ENCODE data around the gene BAIAP2L1.
"Not testable (repeated sequence)": the region's sequence is repeated elsewhere in the genome, so short reads cannot be mapped to it uniquely, and the experiment has no call there.

The BAIAP2L1 gene

DNA sequence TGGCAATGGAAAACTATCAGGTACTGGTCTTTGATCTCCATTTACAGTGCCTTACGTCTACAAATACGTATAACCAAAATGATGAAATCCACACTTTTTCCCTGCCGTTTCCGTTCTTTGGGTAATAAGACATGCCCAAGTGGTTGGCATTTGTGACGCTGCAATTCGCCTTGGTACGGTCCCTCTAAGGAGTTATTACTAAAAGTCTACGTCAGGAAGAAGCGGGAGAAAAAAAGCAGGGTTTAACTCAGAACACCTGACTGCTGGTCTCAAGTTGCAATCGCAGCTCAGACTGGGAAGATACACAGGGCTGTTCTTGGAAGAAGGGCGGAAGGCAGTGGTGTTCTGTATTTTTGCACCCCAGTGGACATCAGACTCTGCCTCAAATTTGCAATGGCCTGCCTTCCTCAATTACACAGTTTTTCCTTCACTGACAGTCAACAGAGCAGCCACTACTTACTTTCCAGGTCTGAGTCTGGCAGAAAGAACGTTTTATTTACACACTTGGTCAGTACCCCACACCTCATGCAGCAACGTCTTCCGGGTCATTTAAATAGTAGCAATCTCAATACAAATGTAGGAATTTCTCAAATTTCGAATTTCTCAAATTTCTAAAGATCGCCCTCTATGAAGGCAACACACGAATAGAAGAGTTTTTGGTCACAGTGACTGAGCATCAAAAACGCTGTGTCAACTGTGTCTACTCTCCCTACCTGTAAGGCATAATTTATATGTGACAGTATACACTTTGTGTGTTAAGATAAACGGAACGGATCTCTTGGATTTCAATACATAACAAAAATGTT is 2.1 kb downstream of the BAIAP2L1 start:
- no peak for DNase-seq

DNA sequence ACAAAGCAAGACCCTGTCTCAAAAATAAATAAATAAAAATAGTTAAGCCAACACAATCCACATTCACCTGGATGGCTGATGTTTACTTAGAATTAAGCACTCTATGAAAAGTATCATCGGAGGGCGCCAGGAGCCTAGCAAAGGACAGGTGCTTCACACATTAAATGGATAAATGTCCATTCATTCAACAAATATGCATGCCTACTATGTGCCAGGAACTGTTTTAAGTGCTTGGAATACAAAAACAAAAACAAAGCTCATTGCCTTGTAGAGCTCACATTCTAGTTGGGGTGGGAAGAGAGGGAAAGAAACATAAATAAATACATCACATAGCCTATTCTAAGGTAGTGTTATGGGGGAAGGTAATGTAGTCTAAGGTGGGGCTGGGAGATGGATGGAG is 4.1 kb downstream of the BAIAP2L1 start:
- no peak for DNase-seq

DNA sequence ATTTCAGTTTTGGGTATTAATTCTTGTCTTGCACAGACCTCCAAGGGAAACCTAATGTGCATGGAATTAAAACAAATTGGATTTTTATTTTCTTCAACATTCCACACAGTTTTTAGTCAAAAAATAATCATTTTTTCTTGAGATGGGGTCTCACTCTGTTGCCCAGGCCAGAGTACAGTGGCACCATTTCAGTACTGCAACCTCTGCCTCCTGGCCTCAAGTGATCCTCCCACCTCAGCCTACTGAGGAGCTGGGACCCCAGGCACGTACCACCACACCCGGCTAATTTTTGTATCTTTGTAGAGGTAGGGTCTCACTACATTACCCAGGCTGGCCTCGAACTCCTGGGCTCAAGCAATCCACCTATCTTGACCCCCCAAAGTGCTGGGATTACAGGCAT is 4.9 kb downstream of the BAIAP2L1 start:
- no peak for DNase-seq

DNA sequence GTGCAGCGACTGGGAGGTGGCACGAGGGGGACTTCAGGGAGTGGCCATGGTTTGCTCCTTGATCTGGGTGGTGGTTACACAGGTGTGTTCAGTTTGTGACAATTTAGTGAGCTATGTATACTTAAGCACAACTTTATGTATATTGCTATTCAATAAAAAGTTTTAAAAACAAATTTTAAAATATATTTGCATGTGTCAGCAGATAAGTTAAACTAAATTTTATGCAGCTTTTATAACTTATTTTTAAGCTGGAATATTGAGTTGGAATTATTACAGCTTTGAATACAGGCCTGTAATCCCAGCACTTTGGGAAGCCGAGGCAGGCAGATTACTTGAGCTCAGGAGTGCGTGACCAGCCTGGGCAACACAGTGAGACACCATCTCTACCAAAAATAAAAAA is 5.4 kb downstream of the BAIAP2L1 start:
- no peak for DNase-seq

DNA sequence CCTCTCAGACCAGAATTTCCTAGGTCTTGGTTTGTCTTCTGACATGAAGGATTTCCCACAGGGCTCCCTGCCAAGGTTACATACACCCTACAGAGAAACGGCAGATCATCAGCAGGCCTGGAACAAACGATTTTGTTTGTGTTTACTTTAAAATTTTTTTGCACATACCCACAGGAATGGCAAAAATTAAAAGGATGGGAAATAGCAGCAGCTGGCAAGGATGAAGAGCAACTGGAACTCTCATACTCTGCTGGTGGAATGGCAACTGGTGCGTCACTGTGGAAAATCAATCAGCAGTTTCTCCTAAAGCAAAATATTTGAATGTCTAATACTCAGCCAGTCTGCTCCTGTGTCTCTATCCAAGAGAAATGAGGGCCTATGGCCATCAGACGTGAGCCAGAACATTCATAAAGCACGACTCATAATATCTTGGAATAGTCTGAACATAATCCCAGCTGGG is 6.5 kb downstream of the BAIAP2L1 start:
- DNase-seq: no peak

DNA sequence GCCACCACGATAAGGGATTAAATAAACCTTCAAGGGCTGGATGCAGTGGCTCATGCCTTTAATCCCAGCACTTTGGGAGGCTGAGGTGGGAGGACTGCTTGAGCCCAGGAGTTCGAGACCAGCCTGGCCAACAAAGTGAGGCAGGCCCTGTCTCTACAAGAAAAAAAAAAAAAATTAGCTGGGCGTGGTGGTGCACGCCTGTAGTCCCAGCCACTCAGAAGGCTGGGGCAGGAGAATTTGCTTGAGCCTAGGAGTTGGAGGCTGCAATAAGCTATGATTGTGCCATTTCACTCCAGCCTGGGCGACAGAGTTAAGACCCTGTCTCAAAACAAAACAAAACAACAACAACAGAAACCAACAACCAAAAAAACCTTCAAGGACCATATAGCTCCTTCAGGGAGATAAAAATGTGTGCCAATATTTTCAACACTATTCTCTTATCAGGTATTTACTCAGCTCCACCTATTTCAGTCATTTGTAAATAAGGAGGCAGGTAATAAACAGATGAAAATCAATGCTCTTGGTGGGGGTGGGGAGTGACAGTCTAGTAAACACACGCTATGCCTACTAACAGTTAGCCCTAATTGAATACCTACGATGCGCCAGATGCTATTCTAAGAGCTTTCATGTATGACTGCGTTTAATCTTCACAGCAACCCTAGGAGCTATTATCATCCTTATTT is 13.2 kb downstream of the BAIAP2L1 start:
- no peak for DNase-seq

DNA sequence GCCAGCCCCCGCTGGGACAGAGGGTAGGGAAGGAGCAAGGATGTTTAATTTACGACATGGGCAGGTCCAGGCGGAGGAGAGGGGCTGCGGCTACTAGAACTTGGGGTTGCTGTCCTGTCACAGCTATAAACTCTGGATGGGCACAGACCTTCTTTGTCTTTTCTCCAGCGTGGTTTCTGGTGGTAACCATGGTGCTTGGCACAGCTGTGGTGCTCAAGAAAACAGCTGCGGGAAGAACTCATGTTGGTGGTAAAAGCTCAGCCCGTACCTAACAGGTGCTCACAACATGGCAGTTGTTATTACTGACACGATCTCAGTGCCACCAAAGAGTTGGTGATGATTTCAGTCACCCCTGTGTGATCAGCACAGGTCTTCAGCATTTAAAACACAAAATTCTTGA is 13.8 kb downstream of the BAIAP2L1 start:
- no peak for DNase-seq

DNA sequence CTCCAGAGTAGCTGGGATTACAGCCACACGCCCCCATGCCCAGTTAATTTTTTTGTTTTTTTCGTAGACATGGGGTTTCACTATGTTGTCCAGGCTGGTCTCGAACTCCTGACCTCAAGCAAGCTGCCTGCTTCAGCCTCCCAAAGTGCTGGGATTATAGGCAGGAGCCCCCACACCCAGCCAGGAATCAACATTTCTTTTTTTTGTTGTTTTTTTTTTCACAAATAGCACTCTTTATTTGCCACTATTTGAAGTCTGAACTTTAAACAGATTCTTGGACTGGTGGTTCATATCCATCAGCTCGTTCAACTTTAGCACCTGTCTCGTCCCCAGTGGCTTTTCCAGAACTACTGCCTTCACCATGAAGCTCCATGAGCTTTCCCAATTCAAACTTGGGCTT is 15.4 kb downstream of the BAIAP2L1 start:
- not testable (repeated sequence) for DNase-seq

DNA sequence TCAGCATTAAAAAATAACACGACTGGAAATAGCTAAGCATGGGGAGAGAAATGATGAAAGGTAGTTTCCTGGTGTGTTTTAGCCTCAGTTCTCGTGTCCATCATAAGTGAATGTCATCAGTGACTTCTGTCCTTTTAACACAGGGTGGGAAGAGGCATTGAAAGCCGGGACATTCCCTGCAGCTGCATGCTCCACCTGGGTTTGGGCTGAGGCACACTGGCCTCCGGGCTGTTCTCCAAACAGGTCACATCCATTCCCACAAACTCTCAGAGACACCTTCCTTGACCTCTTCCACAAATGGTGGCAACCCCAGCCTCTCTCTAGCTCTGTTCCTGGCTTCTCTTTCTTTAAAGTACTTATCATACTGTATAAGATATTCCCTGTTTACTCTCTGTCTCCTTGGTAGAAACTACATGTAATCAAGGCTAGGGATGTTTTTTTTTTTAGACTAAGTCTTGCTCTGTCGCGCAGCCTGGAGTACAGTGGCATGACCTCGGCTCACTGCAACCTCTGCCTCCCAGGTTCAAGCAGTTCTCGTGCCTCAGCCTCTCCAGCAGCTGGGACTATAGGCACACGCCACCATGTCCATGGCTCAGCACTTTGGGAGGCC is 22.6 kb downstream of the BAIAP2L1 start:
- DNase-seq: no peak

DNA sequence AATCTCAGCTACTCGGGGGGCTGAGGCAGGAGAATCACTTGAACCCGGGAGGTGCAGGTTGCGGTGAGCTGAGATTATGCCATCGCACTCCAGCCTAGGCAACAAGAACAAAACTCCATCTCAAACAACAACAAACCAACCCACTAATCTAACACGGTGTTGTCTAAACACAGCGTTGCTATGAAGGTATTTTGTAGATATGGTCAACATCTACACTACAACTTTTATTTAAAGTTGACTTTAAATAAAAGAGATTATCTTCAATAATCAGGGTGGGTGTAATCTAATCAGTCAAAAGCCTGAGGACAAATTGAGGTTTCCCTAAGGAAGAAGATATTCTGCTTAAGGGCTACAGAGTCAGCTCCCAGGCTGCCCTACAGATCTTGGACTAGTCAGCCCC is 24.2 kb downstream of the BAIAP2L1 start:
- no peak for DNase-seq

DNA sequence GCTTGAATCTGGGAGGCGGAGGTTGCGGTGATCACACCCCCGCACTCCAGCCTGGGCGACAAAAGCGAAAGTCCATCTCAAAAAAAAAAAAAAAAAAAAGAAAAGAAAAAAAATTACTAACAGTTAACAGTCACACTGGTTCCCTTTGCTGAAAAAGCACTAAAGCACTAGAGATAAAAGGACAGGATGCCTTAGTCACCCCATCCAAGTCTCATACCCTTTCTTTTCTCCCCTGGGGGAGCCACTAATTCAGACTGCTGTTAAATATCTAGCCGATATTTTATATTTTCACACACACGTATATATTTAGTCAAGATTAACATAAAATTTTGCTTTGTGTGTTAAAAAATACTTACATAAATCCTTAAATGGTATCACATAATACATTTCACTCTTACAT is 25.2 kb downstream of the BAIAP2L1 start:
- DNase-seq: no peak

DNA sequence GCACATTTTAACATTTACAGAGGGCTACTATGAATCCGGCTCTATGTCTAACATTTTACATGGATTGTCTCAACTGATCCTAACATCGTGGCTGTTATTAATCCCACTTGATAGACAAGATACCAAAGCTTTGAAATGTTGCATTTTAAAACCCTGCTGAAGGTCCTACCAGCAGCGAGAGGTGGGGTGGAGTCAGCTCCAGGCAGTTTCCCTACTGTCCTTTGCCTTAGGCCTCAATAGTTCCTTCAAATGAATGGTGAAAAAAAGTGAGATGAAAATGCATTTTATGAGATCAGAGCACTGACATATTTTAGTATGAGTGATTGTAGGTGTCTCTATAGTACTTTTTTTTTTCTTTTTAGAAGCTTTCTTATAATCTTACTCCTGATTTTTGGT is 26.6 kb downstream of the BAIAP2L1 start:
- DNase-seq: no peak

DNA sequence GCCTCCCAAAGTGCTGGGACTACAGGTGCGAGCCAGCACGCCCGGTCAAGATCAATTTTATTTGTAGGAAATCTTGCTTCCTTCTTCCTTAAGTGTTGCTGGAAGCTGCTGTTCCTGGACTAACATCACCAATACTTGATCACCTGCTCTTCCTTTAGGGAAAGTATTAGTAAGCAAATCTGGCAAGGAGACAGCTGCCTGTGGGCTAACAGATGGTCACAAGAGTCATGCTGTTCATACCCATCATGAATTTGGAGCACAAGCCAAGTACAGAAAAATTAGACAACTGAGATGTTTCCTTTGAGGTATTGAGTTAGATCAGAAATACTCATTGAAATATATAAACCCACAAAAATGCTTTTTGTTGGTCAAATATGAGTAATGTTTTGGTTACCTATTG is 27.9 kb downstream of the BAIAP2L1 start:
- DNase-seq: no peak

DNA sequence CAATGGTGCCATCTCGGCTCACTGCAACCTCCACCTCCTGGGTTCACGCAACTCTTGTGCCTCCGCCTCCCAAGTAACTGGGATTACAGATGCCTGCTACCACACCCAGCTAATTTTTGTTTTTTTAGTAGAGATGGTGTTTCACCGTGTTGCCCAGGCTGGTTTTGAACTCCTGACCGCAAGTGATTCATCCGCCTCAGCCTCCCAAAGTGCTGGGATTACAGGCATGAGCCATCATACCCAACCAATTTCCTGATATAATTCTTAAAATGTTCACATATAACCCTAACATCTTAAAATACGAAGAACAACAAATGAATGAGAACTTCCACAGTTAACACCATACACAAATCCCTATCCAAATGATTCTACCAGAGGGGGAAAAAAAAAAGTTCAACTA is 31.2 kb downstream of the BAIAP2L1 start:
- no peak for DNase-seq

DNA sequence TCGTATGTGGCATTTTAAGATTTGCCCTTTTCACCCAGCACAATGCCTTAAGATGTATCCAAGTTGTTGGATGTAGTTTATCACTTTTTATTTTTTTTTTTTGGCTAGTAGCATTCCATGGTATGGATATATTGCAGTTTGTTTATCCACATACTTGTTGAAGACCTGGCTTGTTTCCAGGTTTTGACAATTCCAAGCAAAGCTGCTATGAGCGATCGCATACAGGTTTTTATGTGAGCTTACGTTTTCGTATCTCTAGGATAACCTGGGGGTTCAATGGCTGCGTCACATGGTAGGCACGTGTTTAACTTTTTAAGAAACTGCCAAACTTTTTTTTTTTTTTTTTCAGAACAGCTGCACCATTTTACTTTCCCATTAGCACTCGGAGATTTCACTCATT is 32.2 kb downstream of the BAIAP2L1 start:
- no peak for DNase-seq

DNA sequence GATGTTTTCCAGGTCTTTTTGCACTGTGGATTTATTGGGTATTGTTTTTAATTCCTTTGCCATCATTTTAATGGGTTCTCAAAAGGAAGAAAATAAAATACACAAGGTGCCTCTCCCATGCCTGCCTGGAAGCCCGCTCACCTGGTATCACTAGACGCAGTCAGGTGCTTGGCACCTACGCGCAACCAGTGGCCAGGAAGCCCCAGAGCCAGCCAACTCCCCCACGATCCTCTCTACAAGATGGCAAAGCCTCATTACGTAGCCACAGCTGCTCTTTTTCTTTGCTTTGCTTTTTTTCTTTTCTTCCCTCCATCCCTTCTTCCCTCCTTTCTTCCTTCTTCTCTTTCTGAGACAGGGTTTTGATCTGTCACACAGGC is 34.3 kb downstream of the BAIAP2L1 start:
- DNase-seq: no peak

DNA sequence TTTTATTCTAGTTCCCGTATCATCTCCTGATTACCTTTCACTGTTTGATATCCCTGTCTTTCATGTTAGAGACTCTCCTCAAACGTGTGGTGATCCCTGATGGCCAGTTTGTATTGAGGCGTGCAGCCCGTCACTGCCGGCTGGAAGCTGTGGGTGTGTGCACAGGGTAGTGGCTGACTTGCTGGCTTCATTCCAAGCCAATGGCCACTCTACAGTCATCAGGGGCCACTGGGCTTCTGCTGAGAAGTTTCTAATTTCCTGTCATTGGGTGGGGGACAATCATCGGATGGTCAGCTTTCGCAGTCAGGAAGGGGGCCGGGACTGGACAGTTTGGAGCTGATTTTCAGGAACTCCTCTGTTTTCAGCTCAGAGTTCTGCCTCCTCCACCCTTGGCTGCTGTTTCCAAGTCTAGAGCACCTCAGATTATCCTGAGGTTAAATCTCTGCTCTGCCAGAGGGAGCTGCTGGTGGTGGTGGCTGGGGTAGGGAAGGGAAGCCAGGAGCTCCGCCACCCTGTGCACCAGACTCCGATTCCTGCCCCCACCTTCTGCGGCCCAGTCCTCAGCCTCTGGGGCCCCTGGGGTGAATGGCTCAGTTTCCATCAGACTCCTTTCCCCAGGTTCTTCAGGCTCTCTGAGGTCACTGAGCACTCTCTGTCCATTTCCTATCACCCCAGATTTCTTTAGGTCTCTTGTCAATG is 34.9 kb downstream of the BAIAP2L1 start:
- DNase-seq: no peak

DNA sequence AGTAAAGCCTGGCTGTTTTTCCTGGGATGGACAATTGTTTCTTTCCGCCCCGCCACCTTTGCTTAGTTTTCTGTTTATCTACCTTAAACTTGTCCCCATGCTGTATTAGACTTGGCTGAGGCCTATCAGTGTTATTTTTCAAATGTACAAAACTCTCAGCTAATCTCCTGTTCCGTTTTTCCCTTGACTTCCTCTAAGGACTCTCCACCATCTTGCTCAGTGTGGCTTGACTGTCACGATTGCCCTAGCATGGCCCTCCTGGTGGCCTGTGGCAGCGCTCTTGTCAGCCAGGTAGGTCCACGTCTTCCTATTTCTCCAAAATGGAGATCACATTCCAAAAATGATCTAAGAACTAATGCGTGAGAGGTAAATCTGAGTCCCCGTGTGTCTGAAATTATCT is 36.7 kb downstream of the BAIAP2L1 start:
- no peak for DNase-seq

DNA sequence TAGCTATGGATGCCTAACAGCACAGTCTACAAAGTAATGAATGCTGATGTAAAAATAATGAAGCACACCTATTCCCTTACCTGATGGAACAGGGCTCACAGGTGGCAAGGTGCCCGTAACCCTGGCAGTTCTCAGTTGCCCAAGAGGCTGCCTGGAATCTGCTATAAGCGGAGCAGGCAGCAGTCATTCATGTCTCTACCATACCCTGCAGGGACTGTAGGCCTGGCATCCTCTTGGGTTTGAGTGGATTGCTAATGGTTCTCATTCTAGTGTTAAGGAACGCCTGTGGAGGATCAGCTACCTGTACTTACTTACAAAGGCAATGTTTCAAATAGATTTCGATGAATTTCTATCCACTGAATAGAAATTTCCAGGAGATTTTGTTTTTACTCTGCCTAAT is 38.4 kb downstream of the BAIAP2L1 start:
- no peak for DNase-seq

DNA sequence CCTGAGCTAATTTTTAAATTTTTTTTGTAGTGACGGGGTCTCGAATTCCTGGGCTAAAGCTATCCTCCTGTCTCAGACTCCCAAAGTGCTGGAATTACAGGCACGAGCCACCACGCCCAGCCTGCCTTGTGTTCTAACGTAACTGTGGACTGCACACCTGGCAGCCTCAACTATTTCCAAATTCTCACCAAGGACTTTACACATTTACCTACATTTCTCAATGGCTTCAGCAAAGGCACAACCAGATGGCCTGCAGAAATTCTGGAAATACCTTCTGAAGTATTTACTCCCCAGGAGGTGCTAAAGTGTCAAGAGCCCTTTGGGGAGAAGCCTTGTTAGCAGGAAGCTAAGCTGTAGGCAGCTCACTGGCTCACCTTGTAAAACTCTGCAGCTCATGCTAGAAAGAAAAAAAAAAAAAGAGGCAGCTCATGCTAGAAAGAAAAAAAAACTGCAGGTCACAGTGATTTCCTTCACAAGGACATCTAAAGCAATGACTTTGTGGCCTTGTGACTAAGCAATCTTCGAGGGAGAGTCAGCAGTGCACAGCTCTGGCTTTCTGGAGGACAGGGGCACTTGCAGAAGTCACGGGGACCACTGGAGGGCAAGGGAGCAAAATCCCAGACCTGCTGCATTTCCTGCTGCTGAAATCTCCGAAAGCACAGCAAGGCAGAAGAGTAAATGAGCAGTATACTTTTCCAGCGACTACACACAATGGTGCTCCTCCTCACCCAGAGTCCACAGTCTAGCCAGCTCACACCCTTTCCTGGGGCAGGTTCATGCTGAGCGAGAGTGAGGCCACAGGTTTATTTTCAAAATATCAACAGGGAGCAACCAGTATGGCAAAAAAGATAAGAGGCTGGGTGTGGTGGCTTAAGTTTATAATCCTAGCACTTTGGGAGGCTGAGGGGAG is 40.4 kb downstream of the BAIAP2L1 start:
- no peak for DNase-seq

DNA sequence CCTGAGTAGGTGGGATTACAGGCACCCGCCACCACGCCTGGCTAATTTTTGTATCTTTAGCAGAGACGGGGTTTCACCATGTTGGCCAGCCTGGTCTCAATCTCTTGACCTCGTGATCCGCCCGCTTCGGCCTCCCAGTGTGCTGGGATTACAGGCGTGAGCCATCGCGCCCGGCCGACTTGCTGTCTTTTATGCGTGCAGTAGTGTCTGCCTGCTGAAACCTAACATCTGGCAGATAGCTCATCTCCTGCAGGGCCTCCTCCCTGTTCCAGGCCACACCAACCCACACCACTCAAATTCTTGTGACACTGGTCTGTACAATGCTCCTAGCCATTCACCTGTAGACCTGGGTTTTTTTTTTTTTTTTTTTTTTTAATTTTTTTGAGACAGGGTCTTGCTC is 41.5 kb downstream of the BAIAP2L1 start:
- DNase-seq: no peak

DNA sequence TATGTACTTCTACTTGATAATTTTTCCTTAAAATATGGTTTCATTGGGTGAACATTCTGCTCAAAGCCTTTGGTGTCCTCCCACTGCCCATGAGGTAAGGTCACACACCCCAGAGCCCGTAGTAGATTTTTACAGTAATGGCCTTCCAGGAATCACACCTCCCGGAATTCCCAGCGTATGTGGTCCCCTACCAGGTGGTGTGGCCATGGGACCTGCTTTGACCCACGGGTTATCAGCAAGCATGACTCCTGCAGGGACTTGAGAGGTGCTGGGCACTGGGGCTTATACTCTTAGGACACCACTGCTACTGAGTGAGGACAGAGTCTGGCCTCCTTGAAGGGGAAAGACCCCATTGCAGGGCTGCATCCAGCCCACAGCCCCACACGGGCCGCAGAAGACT is 42.2 kb downstream of the BAIAP2L1 start:
- no peak for DNase-seq

DNA sequence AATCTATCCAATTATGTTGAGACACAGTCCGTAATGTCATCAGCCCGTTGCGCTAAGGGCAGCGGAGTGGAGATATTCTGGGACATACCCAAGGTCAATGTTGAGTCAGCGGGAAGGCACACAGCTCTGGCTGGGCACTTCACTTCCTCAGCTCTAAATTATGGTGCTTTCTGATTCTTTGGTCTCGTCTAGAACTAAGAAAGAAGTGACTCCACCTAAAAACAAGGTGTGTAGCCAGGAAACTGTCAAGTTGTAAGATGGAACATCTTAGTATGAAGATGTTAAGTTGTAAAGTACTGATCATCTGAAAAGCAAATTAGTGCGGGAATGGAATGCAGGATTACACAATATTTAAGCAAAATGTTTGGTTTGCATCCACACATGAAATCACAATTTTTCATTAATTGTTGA is 43.1 kb downstream of the BAIAP2L1 start:
- DNase-seq: no peak

Measured in activated T-cell treated with anti-CD3 and anti-CD28 coated beads, Interleukin-2, amount 50 U/mL, for 1 hour (primary cell).